Lower leg skin (tissue), 3 donors: ENCODE measurements around the gene SCN2A.

Source experiments
- CTCF ChIP-seq, 3 donors: fragments of 450-650 bp; IDR thresholded peaks; one replicate each; pipeline ENCODE4 v1.5.1; 2016; ENCODE audit warnings: antibody characterized with exemption in 3 of 3, mild to moderate bottlenecking in 3 of 3, moderate library complexity in 2 of 3
- POLR2A ChIP-seq, 2 donors: fragments of 450-650 bp; IDR thresholded peaks; one replicate each; pipeline ENCODE4 v1.6.1; 2016 to 2017; ENCODE audit warnings: antibody characterized with exemption in 2 of 2, mild to moderate bottlenecking in 1 of 2, moderate library complexity in 1 of 2

- TF ChIP-seq POLR2A (IDR thresholded peaks at IDR 0.05), result no peak
- TF ChIP-seq CTCF (IDR thresholded peaks at IDR 0.05), result no peak
Observed at GRCh38 chr2:165431014-165431413, 191.8 kb downstream of the SCN2A start.
